GM12874 (cell line): ENCODE data around the gene TRNP1.

Experiments used
- TF ChIP-seq, protein P1 (sequence below): IDR thresholded peaks from 2 replicates; pipeline ENCODE4 v1.5.1; 2011; ENCODE audit warnings: low read depth, mild to moderate bottlenecking, control low read depth, low read length, moderate library complexity; ENCODE audit not compliant: insufficient read depth

TRNP1 gene

DNA sequence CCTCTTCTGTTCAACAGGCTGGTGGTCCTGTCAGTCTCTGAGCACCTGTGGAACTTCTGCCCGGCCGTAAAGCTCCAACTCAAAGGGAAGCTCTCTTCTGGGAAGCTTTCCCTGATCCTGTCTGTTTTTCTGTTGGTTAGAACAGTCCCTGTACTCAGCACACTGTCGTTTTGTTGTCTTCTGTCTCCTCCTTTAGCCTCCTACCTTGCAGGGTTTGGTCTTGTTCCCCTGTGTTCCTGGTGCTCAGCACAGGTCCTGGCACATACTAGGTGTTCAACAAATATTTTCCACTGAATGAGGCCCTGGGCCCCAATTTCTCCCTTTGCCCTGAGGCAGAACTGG, 32.9 kb upstream of the TRNP1 start:
- TF ChIP-seq, protein P1, sequence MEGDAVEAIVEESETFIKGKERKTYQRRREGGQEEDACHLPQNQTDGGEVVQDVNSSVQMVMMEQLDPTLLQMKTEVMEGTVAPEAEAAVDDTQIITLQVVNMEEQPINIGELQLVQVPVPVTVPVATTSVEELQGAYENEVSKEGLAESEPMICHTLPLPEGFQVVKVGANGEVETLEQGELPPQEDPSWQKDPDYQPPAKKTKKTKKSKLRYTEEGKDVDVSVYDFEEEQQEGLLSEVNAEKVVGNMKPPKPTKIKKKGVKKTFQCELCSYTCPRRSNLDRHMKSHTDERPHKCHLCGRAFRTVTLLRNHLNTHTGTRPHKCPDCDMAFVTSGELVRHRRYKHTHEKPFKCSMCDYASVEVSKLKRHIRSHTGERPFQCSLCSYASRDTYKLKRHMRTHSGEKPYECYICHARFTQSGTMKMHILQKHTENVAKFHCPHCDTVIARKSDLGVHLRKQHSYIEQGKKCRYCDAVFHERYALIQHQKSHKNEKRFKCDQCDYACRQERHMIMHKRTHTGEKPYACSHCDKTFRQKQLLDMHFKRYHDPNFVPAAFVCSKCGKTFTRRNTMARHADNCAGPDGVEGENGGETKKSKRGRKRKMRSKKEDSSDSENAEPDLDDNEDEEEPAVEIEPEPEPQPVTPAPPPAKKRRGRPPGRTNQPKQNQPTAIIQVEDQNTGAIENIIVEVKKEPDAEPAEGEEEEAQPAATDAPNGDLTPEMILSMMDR = no peak

DNA sequence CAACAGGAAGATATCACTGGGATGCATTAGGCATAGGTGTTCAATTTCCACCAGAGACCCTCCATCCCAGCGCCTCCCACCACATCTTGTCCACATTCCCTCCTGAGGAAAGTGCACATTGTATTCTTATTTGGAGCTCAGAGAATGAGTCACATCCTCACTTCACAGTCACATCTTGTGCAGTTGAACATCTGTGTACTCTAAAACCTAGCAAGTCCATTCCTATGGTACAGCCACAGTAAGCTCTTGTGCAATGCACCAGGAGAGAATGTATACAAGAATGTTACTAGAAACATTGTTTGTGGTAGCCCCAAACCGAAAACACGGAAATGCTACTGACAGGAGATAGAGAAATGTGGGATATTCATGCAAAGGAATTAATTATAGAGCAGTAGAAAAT, 31.7 kb upstream of the TRNP1 start:
- TF ChIP-seq, protein P1 = no peak

DNA sequence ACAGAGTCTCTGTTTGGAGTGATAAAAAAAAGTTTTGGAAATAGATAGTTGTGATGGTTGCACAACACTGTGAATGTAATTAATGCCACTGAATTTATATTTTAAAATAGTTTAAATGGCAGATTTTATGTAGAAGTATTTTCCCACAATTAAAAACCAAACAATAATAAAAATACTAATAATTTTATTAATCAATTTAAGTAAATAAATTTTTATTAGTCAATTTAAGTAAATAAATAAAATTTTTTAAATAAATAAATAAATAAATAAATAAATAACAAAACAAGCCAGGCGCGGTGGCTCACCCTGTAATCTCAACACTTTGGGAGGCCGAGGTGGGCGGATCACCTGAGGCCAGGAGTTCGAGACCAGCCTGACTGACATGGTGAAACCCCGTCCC, 28.3 kb upstream of the TRNP1 start:
- TF ChIP-seq, protein P1 = no peak

DNA sequence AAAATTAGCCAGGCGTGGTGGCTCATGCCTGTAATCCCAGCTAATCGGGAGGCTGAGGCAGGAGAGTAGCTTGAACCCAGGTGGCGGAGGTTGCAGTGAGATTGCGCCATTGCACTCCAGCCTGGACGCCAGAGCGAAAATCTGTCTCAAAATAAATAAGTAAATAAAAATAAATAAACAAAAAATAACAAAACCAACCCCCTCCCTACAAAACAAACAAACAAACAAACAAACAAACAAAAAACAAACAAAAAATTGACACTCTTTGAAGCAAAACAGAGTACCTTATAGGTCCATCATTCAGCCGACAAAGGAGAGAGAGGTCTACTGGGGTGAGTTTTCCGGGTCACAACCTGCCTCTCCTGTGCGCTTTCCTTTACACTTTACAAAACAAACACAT, 27.9 kb upstream of the TRNP1 start:
- TF ChIP-seq, protein P1 = no peak

DNA sequence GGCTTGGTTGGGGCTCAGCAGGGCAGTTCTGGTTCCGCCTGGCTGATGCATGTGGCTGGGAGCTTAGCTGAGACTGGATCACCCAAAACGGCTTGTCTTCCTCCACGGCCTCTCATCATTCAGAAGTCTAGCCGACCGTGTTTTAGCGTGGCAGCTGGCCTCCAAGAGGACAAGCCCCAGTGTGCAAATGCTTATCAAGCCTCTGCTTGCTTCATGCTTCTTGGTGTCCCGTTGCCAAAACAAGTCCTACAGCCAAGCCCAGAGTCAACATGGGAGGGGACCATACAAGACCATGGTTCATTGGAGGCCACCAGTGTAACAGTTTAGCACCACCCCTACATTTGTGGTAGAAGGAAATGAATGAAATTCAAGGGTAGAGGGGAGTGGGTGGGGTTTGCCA, 22.7 kb upstream of the TRNP1 start:
- TF ChIP-seq, protein P1 = no peak

DNA sequence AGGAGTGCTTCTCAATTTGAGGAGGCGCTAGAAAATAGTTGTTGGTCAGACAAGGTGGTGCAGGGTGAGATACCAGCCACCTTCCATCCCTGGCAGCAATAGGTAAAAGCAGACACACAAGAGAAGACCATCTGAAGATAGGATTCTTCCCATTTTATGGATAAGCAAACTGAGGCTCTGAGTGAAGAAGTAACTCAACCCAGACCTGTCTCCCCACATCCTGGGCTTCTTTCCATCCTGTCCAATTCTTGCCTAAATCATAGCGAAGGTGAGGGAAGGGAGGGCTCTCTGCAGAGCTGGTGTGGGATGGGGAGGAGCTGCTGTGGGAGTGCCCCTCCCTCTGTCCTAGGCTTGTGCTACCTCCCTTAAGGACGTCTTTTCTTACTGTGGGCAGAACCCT, 21.9 kb upstream of the TRNP1 start:
- TF ChIP-seq, protein P1 = no peak

DNA sequence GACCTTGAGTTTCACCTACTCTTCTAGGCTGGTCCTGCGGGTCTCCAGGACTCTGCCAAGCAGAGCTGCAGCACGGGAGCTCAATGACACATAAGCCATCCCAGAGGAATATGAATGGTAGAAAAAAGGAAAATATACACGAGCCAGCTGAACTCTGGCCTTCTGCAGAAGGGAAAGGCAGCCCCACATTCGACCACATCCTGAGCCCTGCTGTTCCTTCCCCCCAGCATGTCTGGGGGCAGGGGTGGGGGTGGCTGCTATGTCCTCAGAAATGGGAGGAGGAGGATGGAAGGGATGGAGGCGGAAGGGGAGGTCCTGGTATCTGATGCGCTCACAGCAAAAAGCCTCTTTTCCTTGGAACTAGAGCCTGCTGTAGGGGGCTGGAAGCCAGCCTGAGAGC, 21.1 kb upstream of the TRNP1 start:
- TF ChIP-seq, protein P1 = no peak

DNA sequence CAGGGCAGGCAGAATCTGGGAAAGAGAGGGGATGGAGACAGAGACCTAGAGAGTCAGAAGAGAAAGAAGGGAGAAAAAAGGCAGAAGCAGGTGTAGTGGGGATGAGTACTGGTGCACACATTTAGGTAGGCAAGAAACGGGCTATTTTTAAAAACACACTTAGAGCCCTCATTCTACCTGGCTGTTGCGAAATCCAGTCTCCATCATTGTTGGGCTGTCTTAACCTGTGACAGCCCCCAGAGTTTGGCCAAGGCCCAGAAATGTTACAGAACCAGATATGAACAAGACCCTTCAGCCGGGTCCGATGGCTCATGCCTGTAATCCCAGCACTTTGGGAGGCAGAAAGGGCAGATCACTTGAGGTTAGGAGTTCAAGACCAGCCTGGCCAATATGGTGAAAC, 20.7 kb upstream of the TRNP1 start:
- TF ChIP-seq, protein P1 = no peak
